Effector memory CD4-positive, alpha-beta T cell (primary cell): ENCODE results near the gene METTL23.
"Not testable (repeated sequence)": the region's sequence is repeated elsewhere in the genome, so short reads cannot be mapped to it uniquely, and the experiment has no call there.

Source experiments
- DNase-seq, 3 donors: peaks; one replicate each; pipeline ENCODE4 v3.0.0-alpha.2; 2020
- H3K27ac ChIP-seq: 2 replicates; pipeline ENCODE4 v1.7.0; 2013; ENCODE audit warnings: mild to moderate bottlenecking, low read length, moderate library complexity; ENCODE audit not compliant: insufficient read depth, poor library complexity, severe bottlenecking
- H3K27me3 ChIP-seq: replicated peaks from 2 replicates; pipeline ENCODE4 v1.7.0; 2013; ENCODE audit warnings: mild to moderate bottlenecking, low read length; ENCODE audit not compliant: insufficient read depth, control insufficient read depth, poor library complexity, severe bottlenecking
- H3K36me3 ChIP-seq: 2 replicates; pipeline ENCODE4 v1.7.0; 2013; ENCODE audit warnings: mild to moderate bottlenecking, low read length, moderate library complexity; ENCODE audit not compliant: control insufficient read depth, insufficient read depth
- H3K4me1 ChIP-seq: 2 replicates; pipeline ENCODE4 v1.7.0; 2013; ENCODE audit warnings: low read length, mild to moderate bottlenecking; ENCODE audit not compliant: control insufficient read depth, insufficient read depth, poor library complexity, severe bottlenecking
- H3K4me3 ChIP-seq: 2 replicates; pipeline ENCODE4 v1.7.0; 2013; ENCODE audit warnings: low read length, low read depth, mild to moderate bottlenecking; ENCODE audit not compliant: insufficient read depth, poor library complexity, severe bottlenecking
- H3K9me3 ChIP-seq: 2 replicates; pipeline ENCODE4 v1.7.0; 2013; ENCODE audit warnings: mild to moderate bottlenecking, low read length, moderate library complexity; ENCODE audit not compliant: control insufficient read depth

METTL23 gene

DNA sequence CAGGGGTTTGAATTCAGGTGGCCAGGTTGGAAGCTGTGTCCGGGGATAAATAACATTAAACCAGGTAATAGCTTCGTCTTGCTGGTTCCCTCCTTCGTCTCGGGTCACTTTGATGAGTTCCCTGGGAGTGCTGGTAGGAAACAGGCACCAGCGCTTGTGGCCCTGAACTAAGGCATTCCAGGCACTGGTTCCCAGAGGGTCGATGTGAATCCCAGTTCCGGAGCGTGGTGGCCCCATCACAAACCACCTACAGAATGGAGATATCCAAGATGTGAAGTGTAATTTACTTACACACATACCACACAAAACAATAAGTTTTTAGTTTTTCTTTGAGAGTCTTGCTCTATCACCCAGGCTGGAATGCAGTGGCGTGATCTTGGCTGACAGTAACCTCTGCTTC lies 2.8 kb upstream of the METTL23 start:
- Histone ChIP-seq H3K4me3 (no peak overlapping the region), H3K27ac (no peak overlapping the region), H3K9me3 (no peaks in the 10 kb centered on the region), H3K4me1 (peaks cover 27% of the 10 kb centered on the region), H3K27me3 (no peaks in the 10 kb centered on the region), H3K36me3 (peaks cover 55% of the 10 kb centered on the region)
- no peak for DNase-seq

DNA sequence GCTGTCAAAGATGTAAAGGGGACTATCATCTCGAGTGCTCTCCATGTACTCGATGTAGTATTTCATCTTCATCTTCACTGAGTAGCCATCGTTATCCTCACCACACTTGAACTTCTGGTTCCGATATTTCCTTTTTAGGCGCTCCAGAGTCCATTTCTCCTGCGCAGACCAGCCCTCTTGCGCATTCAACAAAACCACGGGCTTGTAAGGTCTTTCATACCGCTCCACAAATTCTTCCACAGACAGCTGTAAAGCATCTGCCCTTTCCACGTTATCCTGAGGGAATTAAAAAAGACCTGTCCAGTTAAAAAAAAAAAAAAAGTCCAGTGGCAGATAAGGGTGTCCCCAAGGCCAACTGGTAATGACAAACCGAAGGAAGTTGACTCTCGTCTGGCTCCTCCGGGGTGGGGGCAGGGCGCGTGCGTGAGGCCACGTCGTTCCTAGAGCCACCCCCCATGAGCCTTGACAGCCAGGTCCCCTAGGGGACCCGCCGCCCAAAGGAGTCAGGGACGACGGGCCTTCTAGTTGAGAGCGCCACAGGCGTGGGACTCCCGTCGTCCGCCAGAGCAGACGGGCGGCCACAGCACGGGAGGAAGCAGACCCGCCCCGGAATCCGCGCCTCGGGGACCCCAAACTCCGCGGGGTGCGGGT lies 934 bp upstream of the METTL23 start:
- H3K27ac ChIP-seq: peak overlapping the region; percentile 95
- H3K4me3 ChIP-seq: peak overlapping the region; percentile 94
- H3K36me3 ChIP-seq: peaks cover 37% of the 10 kb centered on the region
- peaks cover 34% of the 10 kb centered on the region for H3K4me1 ChIP-seq
- no peaks in the 10 kb centered on the region for H3K27me3 ChIP-seq
- H3K9me3 ChIP-seq: no peaks in the 10 kb centered on the region
- DNase-seq: peak; percentile 55 to 62 (median 57)

DNA sequence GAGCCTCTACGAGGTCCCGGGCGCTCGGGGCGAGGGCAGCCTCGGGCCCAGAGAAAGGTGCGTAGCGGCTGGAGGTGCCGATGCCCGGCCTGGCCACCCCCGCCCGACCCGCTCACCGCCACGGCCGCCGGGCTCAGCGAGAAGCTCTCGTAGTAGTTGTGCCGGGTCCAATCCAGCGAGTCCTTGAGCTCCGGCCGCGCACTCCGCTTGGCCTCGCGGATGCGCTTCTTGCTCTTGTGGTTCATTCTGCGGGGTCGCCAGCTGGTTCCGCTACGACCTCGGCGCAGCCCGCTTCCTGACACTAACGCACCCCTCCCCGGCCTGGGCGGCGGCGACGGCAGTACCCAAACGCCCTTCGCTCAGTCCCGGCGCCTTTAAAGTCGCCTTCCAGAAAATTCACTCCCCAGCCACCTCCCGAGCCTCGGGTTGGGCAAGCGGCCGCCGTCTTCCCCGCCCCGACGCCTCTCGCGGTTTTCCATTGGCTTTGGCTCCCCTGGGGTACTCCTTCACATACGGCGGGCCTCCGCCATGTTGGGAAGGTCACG lies 336 bp upstream of the METTL23 start, which contains the start of gene JMJD6:
TSS of gene JMJD6 (minus strand) at position 376 of the 545 bp plus-strand sequence. CDS start at position 245, 131 bp downstream.
- Histone ChIP-seq H3K4me3 (peak within 1 kb of the TSS; percentile 94), H3K27ac (peak within 1 kb of the TSS; percentile 95), H3K27me3 (no peaks in the 10 kb centered on the region), H3K9me3 (no peaks in the 10 kb centered on the region), H3K4me1 (peaks cover 34% of the 10 kb centered on the region), H3K36me3 (peaks cover 33% of the 10 kb centered on the region)
- no peak for DNase-seq

DNA sequence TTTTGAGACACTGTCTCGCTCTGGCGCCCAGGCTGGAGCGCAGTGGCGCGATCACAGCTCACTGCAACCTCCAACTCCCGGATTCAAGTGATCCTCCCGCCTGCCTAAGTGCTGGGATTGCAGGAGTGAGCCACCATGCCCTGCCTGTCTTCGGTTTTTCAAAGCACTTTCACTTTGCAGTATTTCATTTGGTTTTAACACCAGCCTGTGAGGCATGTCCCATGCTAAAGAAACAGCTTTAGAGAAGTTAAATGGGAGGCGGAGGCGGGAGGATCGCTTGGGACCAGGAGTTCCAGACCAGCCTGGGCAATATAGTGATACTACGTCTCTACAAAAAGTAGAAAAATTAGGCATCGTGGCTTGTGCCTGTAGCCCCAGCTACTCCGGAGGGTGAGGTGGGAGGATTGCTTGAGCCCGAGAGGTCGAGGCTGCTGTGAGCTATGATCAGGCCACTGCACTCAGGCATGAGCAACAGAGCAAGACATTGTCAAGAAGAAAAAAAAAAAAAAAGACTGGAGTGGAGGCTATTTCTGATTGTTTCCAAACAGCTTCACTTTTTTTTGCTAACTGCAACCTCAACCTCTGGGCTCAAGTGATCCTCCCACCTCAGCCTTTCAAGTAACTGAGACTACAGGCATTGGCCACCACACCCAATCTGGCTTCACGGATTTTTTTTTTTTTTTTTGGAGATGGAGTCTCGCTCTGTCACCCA lies 1.3 kb downstream of the METTL23 start:
- Histone ChIP-seq H3K36me3 (peaks cover 32% of the 10 kb centered on the region), H3K4me1 (peaks cover 34% of the 10 kb centered on the region), H3K4me3 (peak overlapping the region; percentile 71), H3K27me3 (no peaks in the 10 kb centered on the region), H3K9me3 (no peaks in the 10 kb centered on the region), H3K27ac (peak overlapping the region; percentile 95)
- DNase-seq: no peak

DNA sequence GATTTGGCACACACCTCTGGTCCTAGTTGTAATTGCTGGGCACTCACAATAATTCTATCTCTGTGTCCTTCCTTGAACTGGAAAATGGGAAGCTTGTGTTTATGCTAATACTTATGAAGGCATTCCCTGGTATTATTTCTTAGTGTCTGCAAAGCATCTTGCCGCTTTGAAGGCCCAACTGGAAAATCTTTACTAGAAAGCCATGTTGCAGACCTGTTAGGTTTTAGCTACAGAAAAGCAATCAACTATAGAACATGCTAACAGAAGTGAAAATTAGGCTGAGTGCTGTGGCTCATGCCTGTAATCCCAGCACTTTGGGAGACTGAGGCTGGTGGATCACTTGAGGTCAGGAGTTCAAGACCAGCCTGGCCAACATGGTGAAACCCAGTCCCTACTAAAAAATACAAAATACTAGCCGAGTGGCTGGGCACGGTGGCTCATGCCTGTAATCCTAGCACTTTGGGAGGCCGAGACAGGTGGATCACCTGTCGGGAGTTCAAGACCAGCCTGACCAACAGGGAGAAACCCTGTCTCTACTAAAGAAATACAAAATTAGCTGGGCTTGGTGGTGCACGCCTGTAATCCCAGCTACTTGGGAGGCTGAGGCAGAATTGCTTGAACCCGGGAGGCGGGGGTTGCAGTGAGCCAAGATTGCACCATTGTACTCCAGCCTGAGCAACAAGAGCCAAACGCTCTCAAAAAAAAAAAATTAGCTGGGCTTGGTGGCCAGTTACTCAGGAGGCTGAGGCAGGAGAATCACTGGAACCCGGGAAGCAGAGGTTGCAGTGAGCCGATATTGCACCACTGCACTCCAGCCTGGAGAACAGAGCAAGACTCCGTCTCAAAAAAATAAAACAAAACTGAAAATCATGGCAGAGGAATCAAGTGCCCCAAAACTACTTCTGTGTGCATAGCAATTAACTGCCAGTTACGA lies 5.4 kb downstream of the METTL23 start:
- not testable (repeated sequence) for H3K4me3 ChIP-seq

DNA sequence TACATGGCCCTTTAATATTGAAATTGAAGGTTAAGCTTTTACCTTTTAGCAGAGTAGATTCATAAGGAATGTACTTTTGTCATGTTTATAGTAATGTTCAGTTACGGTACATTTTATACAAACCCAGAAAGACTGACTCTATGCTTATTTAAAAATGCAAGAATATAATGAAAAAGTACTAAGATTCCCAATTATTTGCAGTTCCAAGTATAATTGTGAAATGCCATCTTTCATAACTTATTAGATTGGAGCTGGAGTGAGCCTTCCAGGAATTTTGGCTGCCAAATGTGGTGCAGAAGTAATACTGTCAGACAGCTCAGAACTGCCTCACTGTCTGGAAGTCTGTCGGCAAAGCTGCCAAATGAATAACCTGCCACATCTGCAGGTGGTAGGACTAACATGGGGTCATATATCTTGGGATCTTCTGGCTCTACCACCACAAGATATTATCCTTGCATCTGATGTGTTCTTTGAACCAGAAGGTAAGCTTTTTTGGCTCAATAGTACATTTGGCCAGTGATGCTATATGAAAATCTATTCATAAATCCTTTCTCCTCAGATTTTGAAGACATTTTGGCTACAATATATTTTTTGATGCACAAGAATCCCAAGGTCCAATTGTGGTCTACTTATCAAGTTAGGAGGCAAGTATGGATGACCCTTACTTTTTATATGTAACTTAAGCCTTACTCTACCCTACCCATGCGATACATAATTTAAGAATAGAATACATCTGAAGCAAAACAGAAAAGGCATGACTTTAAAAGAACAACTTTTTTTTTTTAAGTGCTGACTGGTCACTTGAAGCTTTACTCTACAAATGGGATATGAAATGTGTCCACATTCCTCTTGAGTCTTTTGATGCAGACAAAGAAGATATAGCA lies 6.3 kb downstream of the METTL23 start:
- peaks cover 45% of the 10 kb centered on the region for H3K36me3 ChIP-seq
- H3K27me3 ChIP-seq: no peaks in the 10 kb centered on the region
- H3K4me3 ChIP-seq: no peak overlapping the region
- DNase-seq: no peak
- H3K4me1 ChIP-seq: peaks cover 24% of the 10 kb centered on the region
- no peaks in the 10 kb centered on the region for H3K9me3 ChIP-seq
- H3K27ac ChIP-seq: peak overlapping the region; percentile 40

More for the DNA sequence above, 5.4 kb downstream of the METTL23 start:
- not testable (repeated sequence) for H3K9me3 ChIP-seq, DNase-seq, H3K27ac ChIP-seq, H3K27me3 ChIP-seq
- H3K36me3 ChIP-seq: peaks cover 45% of the 10 kb centered on the region
- H3K4me1 ChIP-seq: peaks cover 28% of the 10 kb centered on the region

DNA sequence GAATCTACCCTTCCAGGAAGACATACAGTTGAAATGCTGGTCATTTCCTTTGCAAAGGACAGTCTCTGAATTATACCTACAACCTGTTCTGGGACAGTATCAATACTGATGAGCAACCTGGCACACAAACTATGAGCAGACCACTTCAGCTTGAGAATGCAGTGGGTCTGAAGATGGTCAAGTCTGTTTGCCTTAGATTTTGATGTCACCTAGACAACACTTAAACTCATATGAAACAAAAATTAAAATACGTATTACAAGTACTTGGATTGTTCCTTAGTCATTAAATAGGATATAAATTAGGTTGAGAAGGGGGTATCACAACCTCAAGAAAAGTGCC lies 6.9 kb downstream of the METTL23 start:
- Histone ChIP-seq H3K36me3 (peaks cover 45% of the 10 kb centered on the region), H3K27ac (peak overlapping the region; percentile 7), H3K4me3 (no peak overlapping the region), H3K9me3 (no peaks in the 10 kb centered on the region), H3K4me1 (peaks cover 20% of the 10 kb centered on the region), H3K27me3 (no peaks in the 10 kb centered on the region)
- no peak for DNase-seq

DNA sequence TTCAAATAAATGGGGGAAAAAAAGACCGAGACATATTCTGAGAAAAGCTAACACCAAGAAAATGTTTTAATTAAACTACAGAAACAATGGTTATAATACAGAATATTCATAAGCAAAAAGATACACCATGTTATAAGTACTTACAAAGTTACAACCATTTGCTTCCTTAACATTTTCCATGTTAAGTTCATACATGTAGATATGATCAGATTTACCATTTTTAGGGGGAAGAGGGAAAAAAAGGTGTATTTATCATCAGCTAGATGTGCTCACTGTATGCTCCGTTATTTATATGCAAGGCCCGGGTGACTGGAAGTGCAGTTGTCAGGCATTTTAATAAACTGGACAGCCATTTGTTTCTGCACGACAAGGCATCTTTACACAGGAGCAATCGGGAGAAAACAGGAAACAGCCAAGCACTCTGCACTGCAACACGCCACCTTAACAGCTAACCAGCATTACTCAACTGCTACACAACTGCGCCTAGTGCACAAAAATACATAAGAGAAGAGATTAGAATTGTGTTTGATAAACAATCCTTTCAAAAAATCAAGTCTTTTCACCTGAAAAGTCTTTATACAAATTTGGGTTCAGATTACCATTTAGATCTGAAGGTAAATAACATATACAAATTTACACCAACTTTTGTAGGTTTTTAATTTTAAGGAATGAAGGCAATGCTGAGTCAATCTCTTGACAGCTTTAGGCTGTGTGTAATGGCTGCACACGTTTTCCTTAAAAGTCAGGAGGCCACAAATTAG lies 7.6 kb downstream of the METTL23 start:
- H3K4me1 ChIP-seq: peaks cover 21% of the 10 kb centered on the region
- no peak for DNase-seq
- peak overlapping the region; percentile 97 for H3K27ac ChIP-seq
- H3K9me3 ChIP-seq: no peaks in the 10 kb centered on the region
- H3K27me3 ChIP-seq: no peaks in the 10 kb centered on the region
- peaks cover 45% of the 10 kb centered on the region for H3K36me3 ChIP-seq
- peak overlapping the region; percentile 97 for H3K4me3 ChIP-seq
